Loucy (cell line): ENCODE results near the gene PHRF1.

Experiments used
- EZH2phosphoT487 ChIP-seq: fragments of 200-600 bp; IDR thresholded peaks from 2 replicates; pipeline ENCODE4 v1.6.1; 2018; ENCODE audit warnings: antibody characterized with exemption, mild to moderate bottlenecking, moderate library complexity, borderline replicate concordance
- TF ChIP-seq, protein P1 (sequence below): fragments of 200-600 bp; sonication (generic); conservative IDR thresholded peaks from 2 replicates; pipeline ENCODE4 v1.5.1; 2014; ENCODE audit warnings: mild to moderate bottlenecking, antibody characterized with exemption, low read length

DNA sequence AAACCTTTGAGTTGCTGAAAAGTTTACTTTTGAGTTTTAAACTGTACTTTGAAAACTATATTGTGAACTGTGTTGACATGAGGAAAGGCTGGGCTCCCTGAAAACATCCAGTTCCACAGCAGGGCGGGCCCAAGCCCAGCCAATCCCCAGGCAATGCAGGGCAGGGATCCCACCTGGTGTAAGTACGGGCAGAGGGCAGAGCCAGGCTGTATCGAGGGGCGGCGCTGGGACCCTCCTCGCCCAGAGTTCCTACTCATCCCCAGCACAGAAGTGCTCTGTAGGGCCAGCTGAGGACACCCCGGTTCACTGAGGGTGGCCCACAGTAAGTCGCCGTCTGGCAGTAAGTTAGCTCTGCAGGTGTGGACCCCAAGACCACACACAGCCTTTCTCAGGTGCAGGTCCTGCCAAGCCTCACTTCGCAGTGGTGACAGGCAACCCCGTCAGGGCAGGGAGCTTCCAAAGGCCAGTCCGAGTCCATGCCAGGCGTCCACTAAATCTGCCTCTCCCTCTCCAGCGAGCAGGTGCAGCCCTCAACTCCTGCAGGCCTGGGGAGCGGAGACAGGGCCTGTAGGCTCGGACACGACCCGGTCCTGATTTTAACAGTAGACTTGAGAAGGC, 9.2 kb upstream of the PHRF1 start:
- TF ChIP-seq, protein P1, sequence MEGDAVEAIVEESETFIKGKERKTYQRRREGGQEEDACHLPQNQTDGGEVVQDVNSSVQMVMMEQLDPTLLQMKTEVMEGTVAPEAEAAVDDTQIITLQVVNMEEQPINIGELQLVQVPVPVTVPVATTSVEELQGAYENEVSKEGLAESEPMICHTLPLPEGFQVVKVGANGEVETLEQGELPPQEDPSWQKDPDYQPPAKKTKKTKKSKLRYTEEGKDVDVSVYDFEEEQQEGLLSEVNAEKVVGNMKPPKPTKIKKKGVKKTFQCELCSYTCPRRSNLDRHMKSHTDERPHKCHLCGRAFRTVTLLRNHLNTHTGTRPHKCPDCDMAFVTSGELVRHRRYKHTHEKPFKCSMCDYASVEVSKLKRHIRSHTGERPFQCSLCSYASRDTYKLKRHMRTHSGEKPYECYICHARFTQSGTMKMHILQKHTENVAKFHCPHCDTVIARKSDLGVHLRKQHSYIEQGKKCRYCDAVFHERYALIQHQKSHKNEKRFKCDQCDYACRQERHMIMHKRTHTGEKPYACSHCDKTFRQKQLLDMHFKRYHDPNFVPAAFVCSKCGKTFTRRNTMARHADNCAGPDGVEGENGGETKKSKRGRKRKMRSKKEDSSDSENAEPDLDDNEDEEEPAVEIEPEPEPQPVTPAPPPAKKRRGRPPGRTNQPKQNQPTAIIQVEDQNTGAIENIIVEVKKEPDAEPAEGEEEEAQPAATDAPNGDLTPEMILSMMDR: no peak
- TF ChIP-seq EZH2phosphoT487: no peak
